Small intestine (tissue), 7 donors: Measurements from ENCODE around the gene CORO2B. TPM values are rescaled to one million over a fixed set of nuclear protein-coding genes. Genes with fewer than 3 reads are reported as not detected.
"Not testable (repeated sequence)": the region's sequence is repeated elsewhere in the genome, so short reads cannot be mapped to it uniquely, and the experiment has no call there.

Source experiments
- DNase-seq, 2 donors: peaks; one replicate each; pipeline versions ENCODE4 v3.0.0 to v3.0.0-alpha.2; 2013
- FAIRE-seq: peaks from 2 replicates; lab custom pipeline; 2012; peaks lifted over from hg19 to GRCh38; lab: Jason Lieb, UNC
- H3K27ac ChIP-seq, 3 donors: one replicate each; pipeline ENCODE4 v1.5.1; 2013; ENCODE audit warnings: low read length in 2 of 3, mild to moderate bottlenecking in 2 of 3, control low read depth in 1 of 3, inconsistent platforms in 1 of 3, low read depth in 1 of 3, moderate library complexity in 1 of 3
- H3K27me3 ChIP-seq, 3 donors: one replicate each; pipeline ENCODE4 v1.6.1; 2013; ENCODE audit warnings: low read length in 3 of 3, inconsistent platforms in 1 of 3; ENCODE audit not compliant: control insufficient read depth in 3 of 3, insufficient read depth in 3 of 3
- H3K36me3 ChIP-seq, 3 donors: one replicate each; pipeline ENCODE4 v1.6.1; 2013; ENCODE audit warnings: low read length in 3 of 3, inconsistent platforms in 1 of 3, low read depth in 1 of 3, mild to moderate bottlenecking in 1 of 3, moderate library complexity in 1 of 3; ENCODE audit not compliant: control insufficient read depth in 3 of 3, insufficient read depth in 2 of 3
- H3K4me1 ChIP-seq, 3 donors: one replicate each; pipeline ENCODE4 v1.6.1; 2013; ENCODE audit warnings: low read length in 2 of 3, inconsistent platforms in 1 of 3, low read depth in 1 of 3, mild to moderate bottlenecking in 1 of 3, moderate library complexity in 1 of 3; ENCODE audit not compliant: control insufficient read depth in 3 of 3, insufficient read depth in 2 of 3
- H3K4me3 ChIP-seq, 3 donors: one replicate each; pipeline ENCODE4 v1.5.1; 2013; ENCODE audit warnings: low read length in 3 of 3, control low read depth in 1 of 3, inconsistent platforms in 1 of 3, low read depth in 1 of 3, mild to moderate bottlenecking in 1 of 3, moderate library complexity in 1 of 3
- H3K9me3 ChIP-seq, 2 donors: one replicate each; pipeline ENCODE4 v1.6.1; 2013; ENCODE audit warnings: low read depth in 1 of 2, low read length in 1 of 2; ENCODE audit not compliant: control insufficient read depth in 2 of 2, insufficient read depth in 1 of 2
- WGBS, 3 donors: extraction: QIAGEN DNeasy Blood & Tissue Kit; methylation state at CpG; one replicate each; pipeline ENCODE4 v1.1.7; 2013; 5-methylcytosine and 5-hydroxymethylcytosine counted together
- polyA plus RNA-seq, 4 donors: library from polyadenylated mRNA; stranded (reverse) in 3 of 4; unstranded in 1 of 4; fragments of 200-250 nt in 3 of 4; fragments of 120-200 nt in 1 of 4; gene quantifications; one replicate each; pipeline versions ENCODE4 v1.2.1 to v1.2.3, GENCODE V29; 2013
- donor health status: healthy with polysubstance abuse.
- donor health status: control.
- donor health status: control.
- donor health status: Bipolar disorder and iron deficiency.
- donor health status: healthy.

Gene CORO2B
- polyA plus RNA-seq, 4 donors, result 1.3 to 3.0 (median 1.7) TPM

- not testable (repeated sequence) for H3K27me3 ChIP-seq, H3K36me3 ChIP-seq, H3K9me3 ChIP-seq, H3K27ac ChIP-seq, FAIRE-seq, DNase-seq, H3K4me1 ChIP-seq, H3K4me3 ChIP-seq
- 89 to 93% (median 91%) methylated on average over 13 of the region's 13 CpGs for WGBS, 3 donors
Measured at GRCh38 chr15:68647361-68647760, 68.6 kb downstream of the CORO2B start.

GRCh38 chr15:68650901-68651709 lies 72.3 kb downstream of the CORO2B start:
- 35 to 56% (median 46%) methylated on average over 23 of the region's 23 CpGs for WGBS, 3 donors
- Histone ChIP-seq H3K36me3 (no peaks in the 10 kb centered on the region), H3K9me3 (no peaks in the 10 kb centered on the region), H3K27ac (no peak overlapping the region), H3K4me1 (peaks cover 0 to 3% (median 0%) of the 10 kb centered on the region in 3 donors), H3K4me3 (no peak overlapping the region), H3K27me3 (peaks cover 0 to 2% (median 0%) of the 10 kb centered on the region in 3 donors)
- DNase-seq, result peak; percentile 43 to 74
- no peak for FAIRE-seq

DNA sequence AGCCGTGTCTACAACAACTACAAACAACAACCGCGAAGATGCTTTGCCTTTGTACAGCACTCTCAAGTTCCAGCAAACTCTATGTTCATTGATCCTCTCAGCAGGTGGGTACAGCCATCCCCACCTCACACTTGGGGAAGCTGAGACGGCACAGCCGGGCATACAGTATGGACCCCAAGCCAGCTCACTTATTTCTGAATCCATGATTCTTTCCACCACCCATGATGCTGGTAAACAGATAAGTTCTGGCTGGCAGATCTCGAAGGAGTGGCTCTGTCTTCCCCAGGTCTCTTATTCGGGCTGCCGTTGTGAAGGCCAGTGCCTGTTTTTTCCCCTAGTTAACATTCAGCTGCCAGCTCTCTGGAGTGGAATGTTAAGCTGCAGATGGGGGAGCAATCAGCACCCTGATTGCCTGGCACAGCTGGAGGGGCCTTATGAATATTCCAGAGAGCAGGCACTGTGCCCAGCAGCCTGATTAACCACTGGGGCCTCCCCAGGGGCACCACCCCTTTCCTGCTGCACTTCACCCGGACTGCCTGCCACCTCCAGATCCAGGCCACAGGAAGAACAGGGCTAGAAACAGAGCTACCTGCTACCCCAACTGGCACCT lies 73.2 kb downstream of the CORO2B start:
- DNase-seq (peak in 1 of 2 donors; percentile 8), FAIRE-seq (no peak)
- WGBS, 3 donors, result 30 to 67% (median 53%) methylated on average over 9 of the region's 9 CpGs

DNA sequence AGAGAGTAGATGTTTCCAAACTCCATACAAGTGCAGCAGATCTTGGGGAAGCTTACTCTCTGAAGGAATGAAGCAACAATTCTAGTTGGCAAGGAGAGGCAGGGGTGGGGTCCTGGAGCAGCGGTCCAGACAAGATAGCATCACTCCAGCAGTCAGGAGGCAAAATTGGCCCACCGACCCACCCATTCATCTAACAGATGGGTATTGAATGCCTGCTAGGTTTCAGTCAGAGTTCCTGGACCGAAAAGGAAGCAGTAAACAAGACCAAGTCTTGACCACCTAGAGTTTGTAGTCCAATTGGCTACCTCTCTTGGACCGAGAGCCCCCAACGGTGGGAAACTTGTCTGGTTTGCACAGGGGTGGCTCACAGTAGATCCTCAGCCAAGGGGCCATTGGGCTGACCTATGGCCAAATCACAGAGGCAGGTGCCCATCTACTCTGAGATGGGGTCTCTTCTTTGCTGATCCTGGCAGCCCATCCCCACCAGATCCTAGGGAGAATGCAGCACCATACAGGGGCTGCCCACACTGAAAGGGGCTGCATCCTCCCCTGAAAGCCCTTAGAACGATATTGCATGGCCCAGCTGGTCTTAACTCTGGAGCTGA lies 74.3 kb downstream of the CORO2B start:
- FAIRE-seq, result no peak

More for the DNA sequence above, 73.2 kb downstream of the CORO2B start:
- H3K36me3 ChIP-seq, result no peaks in the 10 kb centered on the region
- no peak overlapping the region for H3K4me3 ChIP-seq
- no peaks in the 10 kb centered on the region for H3K27me3 ChIP-seq
- H3K27ac ChIP-seq, result no peak overlapping the region
- H3K4me1 ChIP-seq, result peaks cover 0 to 3% (median 0%) of the 10 kb centered on the region in 3 donors
- H3K9me3 ChIP-seq, result no peaks in the 10 kb centered on the region

GRCh38 chr15:68653801-68654200 lies 75.0 kb downstream of the CORO2B start:
- DNase-seq (no peak), FAIRE-seq (no peak)
- Histone ChIP-seq H3K36me3 (no peaks in the 10 kb centered on the region), H3K4me3 (no peak overlapping the region), H3K27ac (no peak overlapping the region), H3K27me3 (no peaks in the 10 kb centered on the region), H3K9me3 (no peaks in the 10 kb centered on the region), H3K4me1 (peaks cover 0 to 3% (median 0%) of the 10 kb centered on the region in 3 donors)
- WGBS, 3 donors, result 82 to 88% (median 83%) methylated on average over 6 of the region's 6 CpGs

More for the DNA sequence above, 74.3 kb downstream of the CORO2B start:
- Histone ChIP-seq H3K27me3 (no peaks in the 10 kb centered on the region), H3K9me3 (no peaks in the 10 kb centered on the region), H3K4me3 (no peak overlapping the region), H3K27ac (no peak overlapping the region), H3K4me1 (peaks cover 0 to 3% (median 0%) of the 10 kb centered on the region in 3 donors), H3K36me3 (no peaks in the 10 kb centered on the region)
- DNase-seq, result no peak
- WGBS, 3 donors, result 80 to 89% (median 85%) methylated on average over 6 of the region's 6 CpGs

DNA sequence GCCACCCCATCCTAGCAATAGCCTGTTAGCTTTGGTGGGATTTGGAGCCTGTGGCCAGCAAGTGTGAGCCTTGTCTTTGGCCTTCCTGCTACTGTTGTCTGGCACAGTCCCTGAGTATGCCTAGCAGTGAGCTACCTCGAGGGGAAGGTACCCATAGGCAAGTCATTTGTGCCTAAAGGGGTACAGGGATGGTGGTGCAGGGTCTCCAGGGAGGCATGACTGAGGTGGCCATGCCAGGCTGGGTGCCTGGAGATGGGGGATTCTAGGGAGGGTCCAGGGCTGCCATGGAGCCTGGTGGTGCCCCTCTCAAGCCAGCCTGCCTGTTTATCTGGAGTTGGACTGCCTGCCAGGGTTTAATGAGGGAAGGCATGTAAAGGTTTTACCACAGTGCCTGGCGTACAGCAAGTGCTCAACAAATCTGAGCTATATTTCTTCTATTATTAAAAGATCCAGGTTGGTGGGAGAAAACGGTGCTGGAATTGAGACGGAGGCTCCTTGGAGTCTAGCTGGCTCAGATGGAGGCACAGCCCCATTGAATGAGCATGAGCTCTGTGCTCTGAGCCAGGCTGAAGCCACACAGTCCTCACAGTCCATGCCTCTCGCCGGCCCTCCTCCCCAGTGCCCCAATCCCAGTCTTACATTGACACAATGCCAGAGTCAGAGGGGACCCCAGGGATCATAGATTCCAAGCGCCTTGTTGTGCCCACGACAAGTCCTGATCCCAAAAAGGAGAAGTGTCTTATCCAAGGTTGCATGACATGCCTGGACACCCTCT lies 76.2 kb downstream of the CORO2B start:
- 78 to 84% (median 82%) methylated on average over 8 of the region's 8 CpGs for WGBS, 3 donors
- DNase-seq, result no peak
- no peak for FAIRE-seq
- Histone ChIP-seq H3K4me3 (no peak overlapping the region), H3K36me3 (no peaks in the 10 kb centered on the region), H3K27me3 (no peaks in the 10 kb centered on the region), H3K4me1 (peaks cover 0 to 3% (median 0%) of the 10 kb centered on the region in 3 donors), H3K27ac (no peak overlapping the region), H3K9me3 (no peaks in the 10 kb centered on the region)

GRCh38 chr15:68655686-68656437 lies 77.1 kb downstream of the CORO2B start:
- no peaks in the 10 kb centered on the region for H3K27me3 ChIP-seq
- no peaks in the 10 kb centered on the region for H3K9me3 ChIP-seq
- FAIRE-seq (no peak), DNase-seq (no peak)
- H3K4me3 ChIP-seq, result no peak overlapping the region
- H3K4me1 ChIP-seq, result peaks cover 0 to 3% (median 0%) of the 10 kb centered on the region in 3 donors
- H3K36me3 ChIP-seq, result no peaks in the 10 kb centered on the region
- 61 to 75% (median 74%) methylated on average over 5 to 8 of the region's 8 CpGs for whole genome bisulfite sequencing, 3 donors
- H3K27ac ChIP-seq, result no peak overlapping the region
